NB4 (cell line): ENCODE results near the gene ARHGAP19.

Experiments used
- POLR2A ChIP-seq: IDR thresholded peaks from 2 replicates; pipeline ENCODE4 v1.6.1; 2011; ENCODE audit warnings: mild to moderate bottlenecking; ENCODE audit not compliant: insufficient read length; ENCODE audit errors: extremely low read depth
- TF ChIP-seq, protein P1 (sequence below): IDR thresholded peaks from one replicate; pipeline ENCODE4 v1.5.1; 2012; ENCODE audit warnings: low read depth, low read length

DNA sequence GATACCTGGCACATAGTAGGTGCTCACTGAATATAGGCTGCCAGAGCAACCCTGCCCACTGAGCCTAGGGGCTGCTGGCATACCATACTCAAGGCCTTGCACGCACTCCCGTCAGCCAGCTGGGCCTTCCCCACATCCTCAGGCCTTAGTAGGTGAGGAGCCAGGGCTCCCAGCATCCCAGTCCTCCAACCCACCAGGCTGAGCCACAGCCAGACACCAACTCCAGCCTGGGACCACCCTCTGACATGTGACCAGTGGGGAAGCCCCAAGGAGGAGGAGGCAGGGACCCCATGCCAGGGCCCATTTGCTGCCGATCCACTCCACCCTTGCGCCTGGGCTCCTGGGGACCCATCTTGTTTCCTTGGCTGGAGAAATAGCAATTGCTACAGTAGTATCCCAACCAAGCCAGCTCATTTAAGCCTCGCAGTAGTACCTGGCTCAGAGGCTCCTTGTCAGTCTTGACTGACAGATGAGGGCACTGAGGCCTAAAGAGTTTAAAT lies 118.1 kb downstream of the ARHGAP19 start:
- TF ChIP-seq POLR2A: no peak
- TF ChIP-seq, protein P1, sequence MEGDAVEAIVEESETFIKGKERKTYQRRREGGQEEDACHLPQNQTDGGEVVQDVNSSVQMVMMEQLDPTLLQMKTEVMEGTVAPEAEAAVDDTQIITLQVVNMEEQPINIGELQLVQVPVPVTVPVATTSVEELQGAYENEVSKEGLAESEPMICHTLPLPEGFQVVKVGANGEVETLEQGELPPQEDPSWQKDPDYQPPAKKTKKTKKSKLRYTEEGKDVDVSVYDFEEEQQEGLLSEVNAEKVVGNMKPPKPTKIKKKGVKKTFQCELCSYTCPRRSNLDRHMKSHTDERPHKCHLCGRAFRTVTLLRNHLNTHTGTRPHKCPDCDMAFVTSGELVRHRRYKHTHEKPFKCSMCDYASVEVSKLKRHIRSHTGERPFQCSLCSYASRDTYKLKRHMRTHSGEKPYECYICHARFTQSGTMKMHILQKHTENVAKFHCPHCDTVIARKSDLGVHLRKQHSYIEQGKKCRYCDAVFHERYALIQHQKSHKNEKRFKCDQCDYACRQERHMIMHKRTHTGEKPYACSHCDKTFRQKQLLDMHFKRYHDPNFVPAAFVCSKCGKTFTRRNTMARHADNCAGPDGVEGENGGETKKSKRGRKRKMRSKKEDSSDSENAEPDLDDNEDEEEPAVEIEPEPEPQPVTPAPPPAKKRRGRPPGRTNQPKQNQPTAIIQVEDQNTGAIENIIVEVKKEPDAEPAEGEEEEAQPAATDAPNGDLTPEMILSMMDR: no peak
